Large intestine (tissue), 3 donors: ENCODE data around the gene TAC4. TPM values are rescaled to one million over a fixed set of nuclear protein-coding genes. Genes with fewer than 3 reads are reported as not detected.
"Not testable (repeated sequence)": the region's sequence is repeated elsewhere in the genome, so short reads cannot be mapped to it uniquely, and the experiment has no call there.

Experiments used
- DNase-seq, 2 donors: peaks; one replicate each; pipeline versions ENCODE4 v3.0.0 to v3.0.0-alpha.2; 2013
- H3K27ac ChIP-seq: one replicate; pipeline ENCODE4 v1.5.1; 2013; ENCODE audit warnings: low read length
- H3K27me3 ChIP-seq: 2 replicates; pipeline ENCODE4 v1.6.1; 2013; ENCODE audit warnings: low read length; ENCODE audit not compliant: control insufficient read depth, insufficient read depth
- H3K36me3 ChIP-seq: 2 replicates; pipeline ENCODE4 v1.6.1; 2013; ENCODE audit warnings: low read length; ENCODE audit not compliant: control insufficient read depth, insufficient read depth
- H3K4me1 ChIP-seq: one replicate; pipeline ENCODE4 v1.6.1; 2013; ENCODE audit warnings: low read length; ENCODE audit not compliant: control insufficient read depth, insufficient read depth
- H3K4me3 ChIP-seq: one replicate; pipeline ENCODE4 v1.5.1; 2013; ENCODE audit warnings: low read length
- H3K9me3 ChIP-seq: one replicate; pipeline ENCODE4 v1.6.1; 2013; ENCODE audit warnings: mild to moderate bottlenecking, low read depth, low read length, moderate library complexity; ENCODE audit not compliant: control insufficient read depth
- WGBS: methylation state at CpG from one replicate; pipeline ENCODE4 v1.1.5; 2013; ENCODE audit warnings: low lambda C conversion rate; ENCODE audit not compliant: insufficient coverage; 5-methylcytosine and 5-hydroxymethylcytosine counted together
- polyA plus RNA-seq: library from polyadenylated mRNA; unstranded; fragments of 120-200 nt; gene quantifications from one replicate; pipeline ENCODE4 v1.2.1, GENCODE V29; 2013

The TAC4 gene
- polyA plus RNA-seq, 1 donor, result 0.39 TPM

DNA sequence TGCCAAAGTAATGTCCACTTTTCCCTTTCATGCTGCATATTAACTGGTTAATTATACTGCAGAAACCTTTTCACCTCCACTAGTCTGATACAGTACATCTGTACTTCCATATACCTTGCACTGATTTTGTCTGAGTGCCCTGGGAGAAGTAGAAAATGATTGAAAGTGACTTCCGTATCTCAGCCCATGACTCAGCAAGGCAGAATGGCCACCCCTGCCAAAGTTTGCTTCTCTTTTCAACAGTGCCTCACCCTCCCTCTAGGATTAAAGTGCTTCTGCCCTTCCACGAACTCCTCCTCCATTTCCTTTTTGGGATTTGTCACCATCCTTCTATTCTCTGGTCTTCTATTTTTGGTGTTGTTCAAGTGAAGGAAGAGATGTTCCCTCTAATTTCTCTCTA lies 19.5 kb downstream of the TAC4 start:
- WGBS, result no CpG with 5 or more reads among the region's 2 CpGs
- H3K36me3 ChIP-seq, result peaks cover 64% of the 10 kb centered on the region
- DNase-seq, H3K9me3 ChIP-seq, H3K4me3 ChIP-seq, H3K27me3 ChIP-seq, H3K4me1 ChIP-seq, H3K27ac ChIP-seq: not testable (repeated sequence)

DNA sequence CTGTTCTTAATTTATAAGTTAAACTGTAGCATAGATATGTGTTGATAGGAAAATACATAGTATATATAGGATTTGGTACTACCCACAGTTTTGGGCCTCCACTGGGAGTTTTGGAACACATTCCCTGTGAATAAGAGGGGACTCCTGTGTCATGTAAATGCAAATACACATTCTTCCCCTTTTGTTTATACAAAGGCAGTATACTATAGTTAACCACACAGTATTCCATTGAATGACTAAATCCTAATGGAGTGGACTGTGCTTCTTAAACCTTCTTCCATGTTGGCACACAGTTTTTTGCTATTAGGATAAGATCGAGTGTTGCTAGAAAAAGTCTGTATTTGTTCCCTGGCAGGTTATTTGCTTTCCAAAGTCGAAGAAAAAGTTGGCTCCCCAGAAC lies 22.2 kb downstream of the TAC4 start:
- DNase-seq, result no peak
- WGBS, result no CpG with 5 or more reads among the region's 2 CpGs
- H3K27me3 ChIP-seq, result no peaks in the 10 kb centered on the region
- H3K36me3 ChIP-seq, result peaks cover 80% of the 10 kb centered on the region
- no peak overlapping the region for H3K4me3 ChIP-seq
- H3K27ac ChIP-seq, result no peak overlapping the region
- no peaks in the 10 kb centered on the region for H3K9me3 ChIP-seq
- H3K4me1 ChIP-seq, result no peaks in the 10 kb centered on the region

- Histone ChIP-seq H3K36me3 (peaks cover 84% of the 10 kb centered on the region), H3K4me1 (no peaks in the 10 kb centered on the region)
These were observed 24.3 kb downstream of the TAC4 start for GRCh38 chr17:49823614-49824013.

GRCh38 chr17:49822829-49823228 lies 25.0 kb downstream of the TAC4 start:
- DNase-seq, result no peak
- Histone ChIP-seq H3K27me3 (no peaks in the 10 kb centered on the region), H3K27ac (no peak overlapping the region), H3K4me3 (no peak overlapping the region), H3K9me3 (no peaks in the 10 kb centered on the region), H3K4me1 (no peaks in the 10 kb centered on the region), H3K36me3 (peaks cover 85% of the 10 kb centered on the region)
- WGBS, result no CpG with 5 or more reads among the region's 2 CpGs

More at GRCh38 chr17:49823614-49824013, 24.3 kb downstream of the TAC4 start:
- DNase-seq, result no peak
- Histone ChIP-seq H3K9me3 (no peaks in the 10 kb centered on the region), H3K27me3 (no peaks in the 10 kb centered on the region), H3K4me3 (no peak overlapping the region), H3K27ac (no peak overlapping the region)
- WGBS, result no CpG with 5 or more reads among the region's 2 CpGs

DNA sequence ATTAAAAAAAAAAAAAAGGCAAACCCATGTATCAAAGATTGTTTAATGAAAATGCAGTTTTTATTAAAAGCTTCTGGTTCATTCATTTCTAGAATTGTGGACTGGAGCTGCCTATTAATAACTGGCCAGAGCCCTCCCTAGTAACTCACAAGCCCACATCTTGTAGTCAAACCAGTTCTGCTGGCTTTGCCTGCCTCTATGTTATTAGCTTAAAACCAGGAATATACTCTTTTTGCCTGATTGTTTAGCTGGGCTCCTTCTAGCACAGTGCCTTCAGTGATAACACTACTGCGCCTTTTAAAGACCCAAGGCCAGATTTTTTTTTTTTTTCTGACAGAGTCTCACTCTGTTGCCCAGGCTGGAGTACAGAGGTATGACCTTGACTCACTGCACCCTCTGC lies 26.0 kb downstream of the TAC4 start:
- Histone ChIP-seq H3K4me1 (no peaks in the 10 kb centered on the region), H3K27ac (no peak overlapping the region), H3K36me3 (peaks cover 84% of the 10 kb centered on the region), H3K9me3 (no peaks in the 10 kb centered on the region), H3K27me3 (no peaks in the 10 kb centered on the region), H3K4me3 (no peak overlapping the region)
- DNase-seq, result no peak
- 80% methylated on average over 1 of the region's 1 CpG for WGBS

DNA sequence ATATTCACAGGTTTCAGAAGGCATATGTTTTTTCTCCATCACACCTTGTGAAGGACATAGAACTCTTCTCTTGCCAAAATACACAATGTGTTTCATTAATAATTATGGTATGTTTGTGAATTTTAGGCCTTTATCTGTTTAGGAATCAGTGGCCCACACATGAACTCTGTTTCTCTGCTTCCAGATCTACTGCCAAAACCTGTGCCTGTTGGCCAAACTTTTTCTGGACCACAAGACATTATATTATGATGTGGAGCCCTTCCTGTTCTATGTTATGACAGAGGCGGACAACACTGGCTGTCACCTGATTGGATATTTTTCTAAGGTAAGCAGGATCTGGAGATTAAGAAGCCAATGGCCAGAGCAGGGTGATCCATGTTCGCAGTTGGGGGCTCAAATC lies 26.4 kb downstream of the TAC4 start:
- H3K4me1 ChIP-seq, result no peaks in the 10 kb centered on the region
- peaks cover 84% of the 10 kb centered on the region for H3K36me3 ChIP-seq
- WGBS, result 100% methylated on average over 1 of the region's 2 CpGs
- no peak for DNase-seq
- H3K4me3 ChIP-seq, result no peak overlapping the region
- no peak overlapping the region for H3K27ac ChIP-seq
- H3K27me3 ChIP-seq, result no peaks in the 10 kb centered on the region
- H3K9me3 ChIP-seq, result no peaks in the 10 kb centered on the region

DNA sequence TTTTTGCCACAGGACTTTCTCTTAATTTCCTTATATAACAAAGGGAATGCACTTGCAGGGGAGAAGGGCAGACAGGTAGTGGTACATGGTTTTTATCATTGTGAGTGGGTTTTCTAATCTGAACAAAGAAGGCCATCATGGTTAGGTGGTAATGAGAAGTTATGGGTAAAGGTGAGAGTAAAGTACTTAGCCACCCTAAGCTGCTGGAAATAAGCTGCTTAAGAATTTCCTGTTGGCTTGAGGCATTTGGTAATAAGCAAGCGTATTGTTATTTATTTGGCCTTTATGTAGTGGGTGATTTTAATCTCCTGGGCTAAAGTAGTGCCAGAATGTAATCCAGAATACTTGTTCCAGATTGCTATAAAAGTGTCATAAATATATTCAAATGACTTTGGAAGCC lies 27.1 kb downstream of the TAC4 start:
- Histone ChIP-seq H3K27me3 (no peaks in the 10 kb centered on the region), H3K4me1 (no peaks in the 10 kb centered on the region), H3K27ac (no peak overlapping the region), H3K36me3 (peaks cover 84% of the 10 kb centered on the region), H3K4me3 (no peak overlapping the region), H3K9me3 (no peaks in the 10 kb centered on the region)
- no peak for DNase-seq
- 80% methylated on average over 1 of the region's 1 CpG for WGBS

- Histone ChIP-seq H3K36me3 (peaks cover 84% of the 10 kb centered on the region), H3K4me3 (no peak overlapping the region), H3K4me1 (no peaks in the 10 kb centered on the region), H3K9me3 (no peaks in the 10 kb centered on the region), H3K27me3 (no peaks in the 10 kb centered on the region), H3K27ac (no peak overlapping the region)
- DNase-seq, result no peak
- WGBS, result 100% methylated on average over 1 of the region's 2 CpGs
These were observed 28.2 kb downstream of the TAC4 start for GRCh38 chr17:49819651-49820050.

GRCh38 chr17:49819138-49819537 lies 28.7 kb downstream of the TAC4 start:
- H3K27me3 ChIP-seq, result no peaks in the 10 kb centered on the region
- H3K36me3 ChIP-seq, result peaks cover 81% of the 10 kb centered on the region
- DNase-seq, result no peak
- H3K4me3 ChIP-seq, result no peak overlapping the region
- H3K4me1 ChIP-seq, result no peaks in the 10 kb centered on the region
- no peaks in the 10 kb centered on the region for H3K9me3 ChIP-seq
- 100% methylated on average over 2 of the region's 5 CpGs for WGBS
- no peak overlapping the region for H3K27ac ChIP-seq

- H3K36me3 ChIP-seq, result peaks cover 80% of the 10 kb centered on the region
- no CpG with 5 or more reads among the region's 4 CpGs for WGBS
- H3K27me3 ChIP-seq, result no peaks in the 10 kb centered on the region
- no peak for DNase-seq
- no peaks in the 10 kb centered on the region for H3K4me1 ChIP-seq
- no peaks in the 10 kb centered on the region for H3K9me3 ChIP-seq
- no peak overlapping the region for H3K4me3 ChIP-seq
- H3K27ac ChIP-seq, result no peak overlapping the region
These were observed 29.9 kb downstream of the TAC4 start for GRCh38 chr17:49817993-49818392.

DNA sequence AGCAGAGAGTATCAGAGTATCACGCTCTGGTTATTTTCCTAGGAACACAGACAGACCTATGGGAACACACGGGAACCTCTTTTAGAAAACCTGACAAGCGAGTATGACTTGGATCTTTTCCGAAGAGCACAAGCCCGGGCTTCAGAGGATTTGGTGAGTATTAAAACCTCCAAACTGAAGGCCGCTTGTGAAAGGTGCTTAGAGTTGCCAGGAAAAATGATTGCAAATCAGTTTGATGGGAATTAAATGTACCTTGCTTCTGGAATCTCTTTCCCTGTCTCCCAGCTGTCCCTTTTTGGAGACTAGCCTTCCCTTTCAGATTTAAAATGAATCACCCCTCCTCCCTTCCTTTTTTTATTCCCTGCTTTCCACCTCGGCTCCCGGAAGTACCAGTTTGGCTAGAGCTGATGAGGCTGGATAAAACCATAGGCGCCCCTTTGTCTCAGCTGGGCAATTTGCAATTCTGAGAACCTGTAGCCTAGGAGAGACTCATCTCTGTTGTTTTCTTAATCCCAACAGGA lies 32.0 kb downstream of the TAC4 start:
- Histone ChIP-seq H3K9me3 (no peaks in the 10 kb centered on the region), H3K36me3 (peaks cover 68% of the 10 kb centered on the region), H3K27ac (no peak overlapping the region), H3K4me3 (no peak overlapping the region), H3K4me1 (no peaks in the 10 kb centered on the region), H3K27me3 (no peaks in the 10 kb centered on the region)
- no peak for DNase-seq
- no CpG with 5 or more reads among the region's 9 CpGs for WGBS
